HuH-7 (cell line): Measurements from ENCODE around the gene CAMK4.

ENCODE experiments used
- DNase-seq: peaks from one replicate; pipeline ENCODE4 v3.0.0; 2011; ENCODE audit warnings: low spot score

CAMK4 gene

DNA sequence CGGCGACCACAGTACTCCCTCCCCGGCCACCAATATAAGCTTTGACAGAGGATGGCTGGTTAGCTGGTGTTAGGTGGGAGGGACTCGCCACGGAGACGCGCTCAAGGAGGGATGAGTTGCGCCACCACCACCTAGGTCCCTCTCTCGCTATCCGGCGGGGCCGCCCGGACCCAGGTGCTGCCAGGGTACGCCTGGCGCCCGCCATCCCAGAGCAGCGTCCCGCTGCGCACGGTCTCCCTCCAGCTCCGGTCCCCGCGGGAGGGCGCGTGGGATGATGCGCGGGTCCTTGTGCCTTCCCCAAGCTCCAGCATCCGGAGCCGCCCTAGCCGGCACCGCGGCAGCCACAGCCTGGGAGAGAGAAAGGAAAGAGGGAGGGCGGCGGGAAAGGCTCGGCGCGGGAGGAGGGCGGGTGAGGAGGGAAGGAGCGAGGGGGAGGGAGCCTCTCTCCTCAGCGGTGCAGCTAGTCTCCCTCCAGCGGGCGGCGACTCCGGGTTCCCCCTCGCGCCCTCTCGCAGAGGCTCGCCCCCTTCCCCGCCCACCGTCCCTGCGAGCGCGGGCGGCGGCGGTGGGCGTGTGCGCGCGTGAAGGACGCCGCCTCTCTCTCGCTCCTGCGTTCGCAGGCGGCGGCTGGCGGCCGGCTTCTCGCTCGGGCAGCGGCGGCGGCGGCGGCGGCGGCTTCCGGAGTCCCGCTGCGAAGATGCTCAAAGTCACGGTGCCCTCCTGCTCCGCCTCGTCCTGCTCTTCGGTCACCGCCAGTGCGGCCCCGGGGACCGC, at the start of gene CAMK4:
CAMK4 (plus strand) TSS at position 598 of the 774 bp plus-strand sequence; CDS start at position 698, 100 bp downstream.
- DNase-seq = peak; percentile 48

DNA sequence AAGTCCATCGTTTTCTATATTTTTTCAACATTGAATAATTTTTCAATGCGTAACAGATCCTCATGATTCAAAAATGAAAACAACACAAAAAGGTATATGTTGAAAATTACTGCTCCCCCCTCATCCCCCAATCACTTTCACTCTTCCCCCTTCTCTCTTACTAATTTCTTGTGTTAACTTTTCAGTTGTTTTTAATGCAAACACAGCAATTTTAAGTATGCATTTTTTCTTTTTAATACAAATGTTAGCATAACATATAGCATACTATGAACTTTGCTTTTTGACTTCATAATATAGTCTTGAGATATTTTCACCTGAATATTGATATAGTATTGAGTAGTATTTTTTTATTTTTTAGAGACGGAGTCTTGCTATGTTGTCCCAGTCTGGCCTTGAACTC, 41.1 kb upstream of the CAMK4 start:
- DNase-seq = no peak

DNA sequence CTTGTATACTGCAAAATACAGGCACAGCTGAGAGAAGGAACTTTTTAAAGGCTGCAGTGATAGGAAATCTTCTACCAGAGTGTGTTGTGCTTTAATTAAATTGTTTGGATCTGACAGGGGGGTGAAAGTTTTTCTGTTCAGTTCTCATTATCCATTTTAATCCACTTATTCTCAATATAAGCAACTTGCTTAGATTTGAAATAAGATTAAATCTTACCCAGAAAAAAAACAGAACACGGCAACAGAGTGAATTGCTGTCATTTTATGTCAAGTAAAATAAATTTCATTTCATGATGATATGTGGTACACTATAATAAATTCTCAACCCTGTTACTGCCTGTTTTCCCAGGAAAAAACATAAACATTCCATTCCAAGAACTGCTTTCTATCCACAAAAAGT, 37.1 kb upstream of the CAMK4 start:
- DNase-seq = no peak

DNA sequence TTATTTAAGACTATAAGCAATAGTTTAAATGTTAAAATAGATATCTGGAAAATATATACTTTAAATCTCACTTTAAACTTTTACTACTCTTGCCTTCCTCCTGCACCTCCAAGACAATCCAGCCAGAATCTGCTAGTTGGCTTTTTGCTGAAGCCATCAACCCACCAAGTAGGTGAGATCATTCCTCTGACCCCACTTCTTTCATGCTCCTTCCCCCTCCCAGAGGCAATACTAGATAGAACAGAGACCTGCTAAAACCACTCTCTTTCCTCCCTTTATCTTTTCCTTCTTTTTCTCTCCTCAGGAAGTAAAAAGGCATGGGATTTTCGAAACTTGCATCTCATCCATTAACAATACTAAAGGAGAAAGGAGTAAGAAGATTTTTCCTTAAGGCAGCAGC, 30.1 kb upstream of the CAMK4 start:
- no peak for DNase-seq

DNA sequence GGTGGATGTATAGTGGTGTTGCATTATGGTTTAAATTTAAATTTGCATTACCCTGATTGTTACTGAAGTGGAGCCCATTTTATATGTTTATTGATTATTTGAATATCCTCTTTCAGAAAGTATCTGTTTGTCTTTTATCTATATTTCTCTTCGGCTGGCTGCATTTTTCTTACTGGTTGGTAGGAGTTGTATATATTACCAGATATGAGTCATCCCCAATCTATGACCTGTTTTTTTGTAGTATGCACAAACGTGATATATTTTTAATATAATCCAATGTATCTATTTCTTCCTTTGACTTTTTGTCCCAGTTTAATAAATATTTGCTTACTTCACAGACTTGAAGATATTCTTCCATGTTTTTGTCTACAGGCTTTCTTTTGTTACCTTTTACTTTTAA, 29.3 kb upstream of the CAMK4 start:
- DNase-seq = no peak

DNA sequence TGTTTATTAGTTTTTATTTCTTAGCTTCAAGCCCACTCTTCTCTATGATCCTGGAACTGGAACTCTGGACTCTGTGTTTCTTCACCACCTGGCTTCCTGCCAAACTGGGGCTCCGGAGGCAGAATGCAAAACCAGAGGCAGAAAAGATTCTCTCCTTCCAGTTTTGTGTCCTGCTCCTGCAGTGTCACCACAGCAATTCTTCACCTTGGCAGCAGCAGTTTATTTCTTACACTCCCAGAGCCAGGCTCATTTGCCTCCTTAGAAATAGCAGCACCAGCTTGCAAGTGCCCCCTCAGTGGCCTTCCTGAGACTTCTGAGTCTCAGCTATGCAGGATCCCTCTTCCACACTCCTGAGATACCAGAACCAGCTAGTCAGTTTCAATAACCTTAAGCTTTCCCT, 26.7 kb upstream of the CAMK4 start:
- DNase-seq = no peak

DNA sequence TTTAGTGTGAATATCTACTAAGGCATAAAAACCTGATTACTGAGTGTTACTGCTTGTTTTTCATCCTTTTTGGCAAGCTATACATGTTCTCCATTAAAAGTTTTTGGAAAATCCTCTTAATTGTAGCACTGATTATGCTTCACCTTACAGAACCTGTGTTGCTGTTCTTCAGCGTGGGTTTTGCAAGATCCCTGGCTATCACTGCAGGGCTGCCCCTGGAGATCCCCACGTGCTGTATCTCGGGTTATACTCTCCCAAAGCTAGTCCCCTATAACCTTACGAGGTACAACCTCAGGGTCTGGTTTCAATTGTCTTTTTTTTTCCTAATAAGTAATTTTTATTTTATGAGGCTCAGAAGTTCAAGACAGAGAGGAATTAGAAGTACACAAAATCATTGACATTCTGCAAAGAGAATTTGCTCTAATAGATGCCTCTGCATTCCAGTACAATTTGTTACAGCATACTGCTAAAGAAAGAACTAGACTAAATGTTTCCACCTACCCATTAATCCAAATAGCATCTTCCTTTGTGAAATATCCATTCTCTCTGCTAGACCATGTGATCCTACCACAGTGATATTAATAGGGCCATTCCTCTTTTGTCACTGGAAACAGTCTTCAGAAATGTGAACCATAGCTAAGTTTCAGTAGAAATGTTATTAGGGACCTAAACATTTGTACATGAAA, 25.8 kb upstream of the CAMK4 start:
- no peak for DNase-seq

DNA sequence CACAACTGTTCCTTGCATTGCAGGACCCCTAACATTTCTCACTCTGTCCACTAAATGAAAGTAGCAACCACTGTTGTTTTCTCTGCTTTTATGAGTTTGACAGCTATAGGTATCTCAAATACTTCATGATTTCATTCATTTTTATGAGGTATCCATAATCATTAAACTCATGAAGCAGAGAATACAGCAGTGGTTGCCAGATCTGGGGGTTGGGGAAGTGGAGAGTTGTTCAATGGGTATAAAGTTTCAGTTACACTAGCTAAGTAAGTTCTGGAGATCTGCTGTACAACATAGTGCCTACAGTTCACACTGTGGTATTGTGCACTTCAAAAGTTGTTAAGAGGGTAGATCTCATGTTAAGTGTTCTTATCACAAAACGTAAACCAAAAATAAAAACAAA, 23.4 kb upstream of the CAMK4 start:
- DNase-seq = no peak

DNA sequence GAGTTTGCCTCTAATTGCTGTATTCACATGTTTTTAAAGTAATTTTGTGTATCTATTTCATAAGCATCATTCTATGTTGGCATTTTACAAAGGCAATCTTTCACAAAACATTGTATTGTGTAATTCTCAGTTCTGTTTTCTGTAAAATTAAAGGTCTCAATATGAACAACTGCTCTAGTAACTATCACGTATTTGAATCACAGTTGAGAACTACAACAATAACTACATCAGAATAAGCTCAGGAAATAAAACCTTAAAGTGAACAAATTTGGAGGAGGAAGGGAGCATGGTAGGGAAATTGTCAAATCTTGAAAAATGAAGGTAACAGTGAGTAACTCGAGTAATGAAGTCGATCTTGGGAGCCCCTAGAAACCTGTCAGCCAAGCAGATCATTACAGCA, 22.5 kb upstream of the CAMK4 start:
- DNase-seq = no peak

DNA sequence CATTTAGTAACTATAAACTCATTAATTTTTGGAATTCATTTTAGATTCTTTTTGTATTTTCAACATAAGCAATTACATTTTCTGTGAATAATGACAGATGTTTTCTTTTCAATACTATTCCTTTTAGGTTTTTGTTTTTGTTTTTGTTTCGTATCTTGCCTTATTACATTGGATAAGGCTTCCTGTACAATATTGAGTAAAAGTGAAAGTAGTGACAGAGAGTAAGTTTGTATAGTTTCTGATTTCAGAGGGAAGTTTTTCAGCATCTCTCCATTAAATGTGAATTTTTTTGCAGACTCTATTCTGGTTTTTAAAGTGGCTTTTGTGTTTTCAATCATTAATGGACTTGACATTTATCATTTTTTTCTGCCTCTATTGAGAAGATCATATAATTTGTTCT, 12.8 kb upstream of the CAMK4 start:
- DNase-seq = no peak

DNA sequence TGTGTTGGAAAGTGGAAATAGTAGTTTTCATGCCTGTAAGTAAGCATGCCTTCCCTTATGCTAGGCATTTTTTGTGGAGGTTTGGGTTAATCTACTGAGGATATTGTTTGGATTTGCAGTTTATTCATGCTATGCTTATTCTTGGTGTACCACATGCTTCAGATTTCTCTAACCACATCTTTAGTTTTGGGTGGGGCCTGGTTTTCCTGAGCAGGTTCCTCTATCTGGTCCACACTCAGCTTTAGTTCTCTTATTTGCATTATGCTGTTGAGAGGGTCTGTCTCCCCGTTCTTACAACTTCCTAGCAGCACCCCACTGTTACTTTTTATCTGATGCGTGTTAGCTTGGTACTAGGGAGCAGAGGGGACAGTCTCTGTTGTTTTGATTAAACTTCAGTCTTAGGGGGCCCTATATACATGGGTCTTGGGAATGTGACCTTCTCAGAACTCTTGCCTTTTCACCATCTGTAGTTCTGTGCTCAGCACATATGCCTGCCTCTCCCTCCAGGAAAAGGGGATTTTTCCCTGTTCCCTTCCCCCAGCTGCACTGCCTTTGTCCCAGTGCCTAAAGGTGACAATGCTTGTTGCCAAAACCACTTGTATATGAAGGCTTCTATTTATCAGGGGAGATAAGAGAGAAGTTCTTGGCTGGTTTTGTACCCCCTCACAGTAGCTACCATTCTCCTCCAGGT, 10.0 kb upstream of the CAMK4 start:
- no peak for DNase-seq

DNA sequence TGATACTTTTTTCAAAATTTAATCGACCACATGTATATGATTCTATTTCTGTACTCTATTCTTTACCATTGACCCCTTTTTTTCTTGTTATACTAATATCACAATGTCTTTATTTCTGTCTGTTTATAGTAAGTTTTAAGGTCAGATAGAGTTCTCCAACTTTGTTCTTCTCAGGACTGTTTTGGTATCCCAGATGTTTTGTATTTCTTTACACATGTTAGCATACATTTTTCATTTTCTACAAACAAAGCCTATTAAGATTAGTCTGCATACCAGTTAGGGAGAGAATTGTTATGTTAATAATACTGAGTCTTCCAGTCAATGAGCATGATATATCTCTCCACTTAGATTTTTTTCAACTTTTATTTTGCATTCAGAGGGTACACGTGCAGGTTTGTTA, 8.2 kb upstream of the CAMK4 start:
- DNase-seq = no peak

DNA sequence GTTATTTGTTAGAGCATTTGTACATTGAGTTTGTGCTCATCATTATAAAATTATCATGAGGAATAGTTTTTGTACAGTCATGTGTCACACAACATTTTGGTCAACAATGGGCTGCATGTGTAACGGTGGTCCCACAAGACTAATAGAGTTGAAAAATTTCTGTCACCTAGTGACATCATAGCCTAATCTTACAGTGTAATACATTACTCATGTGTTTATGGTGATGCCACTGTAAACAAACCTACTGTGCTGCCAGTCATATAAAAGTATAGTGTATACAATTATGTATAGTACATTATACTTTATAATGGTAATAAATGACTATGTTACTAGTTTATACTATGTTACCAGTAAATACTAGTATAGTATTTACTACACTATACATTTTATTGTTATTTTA, 3.0 kb upstream of the CAMK4 start:
- DNase-seq = no peak

DNA sequence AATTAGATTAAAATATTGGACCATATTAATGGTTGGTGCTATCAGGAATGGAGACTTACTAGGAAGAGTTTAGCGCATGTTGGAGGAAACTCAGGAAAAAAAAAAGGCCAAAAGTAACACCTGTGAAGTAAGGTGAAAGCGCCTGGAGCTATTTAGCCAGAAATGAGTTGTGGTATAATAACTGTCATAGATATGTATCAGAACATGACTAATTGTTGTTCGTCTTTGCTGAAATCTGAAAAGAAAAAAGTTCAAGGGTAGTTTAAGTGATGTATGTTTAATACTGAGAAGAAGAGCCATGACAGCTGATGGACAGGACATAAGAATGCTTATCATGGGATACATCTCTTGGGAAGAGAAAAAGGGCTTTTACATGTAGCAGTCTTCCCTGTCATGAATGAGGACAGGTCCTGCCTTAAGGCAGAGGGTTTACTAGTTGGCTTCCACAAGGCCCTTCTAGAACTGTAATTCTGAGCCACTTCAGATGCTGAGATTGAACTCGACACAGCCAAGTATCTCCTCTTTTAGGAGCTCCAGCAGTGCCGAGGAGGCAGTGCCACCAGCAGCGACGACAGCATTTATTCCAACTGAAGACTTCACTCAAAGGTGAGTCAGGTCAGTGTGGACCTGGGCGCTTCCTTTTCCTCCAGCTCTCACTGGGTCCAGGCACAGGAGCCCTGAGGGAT, 940 bp upstream of the CAMK4 start:
- no peak for DNase-seq

DNA sequence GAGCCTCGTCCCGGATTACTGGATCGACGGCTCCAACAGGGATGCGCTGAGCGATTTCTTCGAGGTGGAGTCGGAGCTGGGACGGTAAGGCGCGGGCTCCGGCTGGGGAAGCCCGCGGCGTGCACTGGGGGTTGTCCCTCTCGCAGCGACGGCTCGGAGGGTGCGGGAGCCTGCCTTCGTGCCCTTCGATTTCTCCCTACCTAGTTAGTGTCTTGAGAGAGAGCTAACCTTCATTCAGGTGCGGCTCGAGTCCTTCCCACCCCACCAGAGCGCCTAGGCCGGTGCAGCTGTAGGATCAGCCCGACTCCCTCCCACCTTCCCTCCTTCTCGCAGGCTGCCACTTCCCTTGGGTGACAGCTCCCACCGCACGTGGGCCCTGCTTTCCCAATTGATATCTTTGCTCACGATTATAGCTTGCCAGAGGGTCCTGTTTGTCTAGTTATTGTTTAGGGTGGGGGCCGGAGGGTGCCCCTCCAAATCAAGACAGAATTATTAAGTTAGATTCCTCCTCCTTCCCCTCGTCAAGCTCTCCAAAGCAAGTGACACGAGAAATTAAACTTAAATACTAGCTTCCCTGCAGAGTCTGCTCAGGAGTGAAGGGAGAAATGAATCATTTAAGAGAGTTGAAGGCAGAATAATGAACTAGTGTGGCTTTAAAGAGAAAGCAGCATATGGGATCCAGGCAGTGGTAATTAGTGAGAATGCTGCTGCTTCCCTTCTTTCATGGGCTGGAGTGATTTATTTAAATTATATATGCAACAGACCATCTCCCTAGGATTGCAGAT, 569 bp downstream of the CAMK4 start:
- no peak for DNase-seq

DNA sequence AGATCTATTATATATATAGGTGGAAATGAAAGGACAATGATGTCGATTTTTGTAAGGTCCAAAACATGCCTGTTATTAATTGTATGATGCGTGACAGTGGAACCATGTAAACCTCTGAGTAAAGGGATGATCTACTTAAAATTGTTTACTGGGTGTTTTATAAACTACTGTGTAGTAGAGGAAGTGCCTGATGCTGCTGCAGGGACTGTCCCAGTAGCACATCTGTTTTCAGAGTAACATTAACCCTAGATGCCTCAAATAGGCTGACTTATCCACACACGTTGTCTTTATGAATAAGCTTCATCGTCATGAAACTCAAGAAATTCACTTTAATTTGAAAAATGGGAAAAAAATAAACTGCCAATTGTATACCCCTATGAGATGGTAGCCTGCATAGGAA, 1.7 kb downstream of the CAMK4 start:
- DNase-seq = no peak

DNA sequence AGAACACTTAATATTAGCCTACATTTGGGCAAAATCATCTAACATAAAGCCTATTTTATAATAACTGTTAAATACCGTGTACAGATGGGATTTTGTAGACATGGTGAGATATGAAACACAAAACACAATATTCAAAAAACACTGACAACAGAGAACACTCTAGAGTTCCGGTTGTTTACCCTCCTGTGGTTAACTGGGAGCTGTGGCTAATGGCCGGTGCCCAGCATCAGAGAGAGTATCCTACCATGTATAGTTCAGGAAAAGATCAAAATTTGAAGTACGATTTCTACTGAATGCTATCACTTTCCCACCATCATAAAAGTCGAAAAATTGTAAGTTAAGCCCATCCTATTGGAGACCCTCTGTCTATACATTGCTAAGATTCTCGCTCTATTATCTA, 2.4 kb downstream of the CAMK4 start:
- no peak for DNase-seq

DNA sequence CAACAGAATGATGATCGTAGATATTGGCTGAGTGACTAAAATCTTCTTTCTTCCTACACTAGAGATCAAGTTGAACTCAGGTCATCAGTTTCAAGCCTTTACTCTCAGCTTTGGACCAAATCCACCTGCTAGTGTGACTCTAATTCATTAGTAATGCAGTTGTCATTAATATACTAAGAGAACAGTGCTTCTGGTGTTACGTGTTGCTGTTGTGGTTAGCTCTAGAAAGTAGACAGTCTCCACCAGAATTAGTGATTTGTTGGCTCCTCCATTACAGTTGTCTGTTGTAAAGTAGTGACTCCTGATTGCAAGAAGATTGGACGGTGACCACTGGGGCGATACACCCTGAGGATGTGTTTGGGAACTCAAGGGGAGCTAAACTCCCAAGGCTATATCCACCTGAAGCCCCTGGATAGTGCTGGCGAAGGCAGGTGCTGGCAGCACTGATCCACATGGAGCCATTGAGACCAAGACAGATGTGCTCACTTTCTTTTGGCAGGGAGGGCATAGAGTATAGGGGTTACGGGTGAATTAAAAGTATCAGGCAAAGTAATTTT, 3.1 kb downstream of the CAMK4 start:
- DNase-seq = no peak

DNA sequence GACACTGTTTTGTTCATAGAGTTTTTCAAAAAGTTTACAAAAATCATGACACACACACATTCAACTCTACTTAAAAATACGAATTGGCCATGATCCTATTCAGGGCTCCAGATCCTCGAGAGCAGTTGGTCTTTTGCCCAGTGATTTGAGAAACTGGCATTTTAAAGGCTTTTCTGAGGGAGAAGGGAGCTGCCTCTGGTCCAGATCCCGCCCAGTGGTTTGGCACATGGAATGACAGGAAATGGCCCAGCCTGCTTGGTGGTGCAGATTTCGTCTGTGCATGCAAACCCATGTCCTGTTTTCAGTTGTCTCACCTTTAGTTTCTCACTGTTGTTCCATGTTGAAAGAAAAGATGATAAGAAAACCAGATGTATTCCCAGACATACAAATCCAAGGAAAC, 3.6 kb downstream of the CAMK4 start:
- DNase-seq = no peak

DNA sequence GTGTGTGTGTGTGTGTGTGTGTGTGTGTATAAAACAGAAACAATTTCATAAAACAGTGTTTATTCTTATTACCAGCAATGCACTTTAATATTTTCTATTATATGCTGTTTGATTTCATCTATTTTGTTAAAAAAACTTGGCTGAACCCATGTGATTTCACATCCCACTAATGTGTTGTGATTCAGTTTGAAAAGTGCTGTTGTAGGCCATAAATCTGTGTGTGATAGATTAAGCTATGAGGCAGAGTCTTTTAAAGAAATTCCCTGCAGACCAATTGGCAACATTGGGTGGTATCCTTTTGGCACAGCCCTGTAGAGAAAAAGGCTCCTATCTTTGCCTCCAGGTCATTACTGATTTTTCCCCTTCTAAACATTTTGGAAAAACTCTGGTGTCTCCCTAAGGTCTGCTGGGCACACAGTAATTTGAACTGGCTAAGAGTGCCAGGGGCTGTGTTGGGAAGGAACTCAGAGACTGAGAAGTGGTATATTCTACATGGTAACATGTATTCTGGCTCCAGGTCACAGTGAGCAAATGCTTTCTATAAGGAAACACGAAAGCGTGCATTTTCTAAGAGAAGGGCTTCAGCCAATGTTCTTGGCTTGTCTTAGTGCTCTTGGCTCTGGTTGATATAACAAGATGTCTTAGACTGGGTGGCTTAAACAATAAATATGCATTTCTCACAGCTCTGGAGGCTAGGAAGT, 4.5 kb downstream of the CAMK4 start:
- DNase-seq = no peak
